Thoracic aorta (tissue), 2 donors: ENCODE results near the gene VAMP1. TPM values are rescaled to one million over a fixed set of nuclear protein-coding genes. Genes with fewer than 3 reads are reported as not detected.
"Not testable (repeated sequence)": the region's sequence is repeated elsewhere in the genome, so short reads cannot be mapped to it uniquely, and the experiment has no call there.

Source experiments
- ATAC-seq: fragments of 150-250 bp; one replicate; pipeline ENCODE4 v1.8.0; 2017; ENCODE audit warnings: low read depth; ENCODE audit not compliant: insufficient number of reproducible peaks, low FRiP score
- DNase-seq: peaks from one replicate; pipeline ENCODE4 v3.0.0-alpha.2; 2020; ENCODE audit warnings: low spot score
- H3K27ac ChIP-seq, 2 donors: fragments of 200-600 bp; sonication (generic); 1 replicate in 1 of 2; 2 replicates in 1 of 2; pipeline ENCODE4 v1.5.1; 2016; ENCODE audit warnings: mild to moderate bottlenecking in 2 of 2, moderate library complexity in 2 of 2
- H3K27me3 ChIP-seq: fragments of 200-600 bp; sonication (generic); replicated peaks from 2 replicates; pipeline ENCODE4 v1.6.0; 2016; ENCODE audit warnings: mild to moderate bottlenecking; ENCODE audit not compliant: insufficient read depth
- H3K36me3 ChIP-seq: fragments of 200-600 bp; sonication (generic); one replicate; pipeline ENCODE4 v1.5.1; 2016
- H3K4me1 ChIP-seq, 2 donors: fragments of 200-600 bp; sonication (generic); 1 replicate in 1 of 2; 2 replicates in 1 of 2; pipeline versions ENCODE4 v1.5.1 to v1.6.0; 2016; ENCODE audit warnings: low read depth in 2 of 2, mild to moderate bottlenecking in 1 of 2; ENCODE audit not compliant: control insufficient read depth in 1 of 2
- H3K4me3 ChIP-seq: fragments of 200-600 bp; sonication (generic); 2 replicates; pipeline ENCODE4 v1.5.1; 2016; ENCODE audit warnings: mild to moderate bottlenecking
- H3K9me3 ChIP-seq: fragments of 200-600 bp; sonication (generic); 2 replicates; pipeline ENCODE4 v1.5.1; 2016
- total RNA-seq, 2 donors: library from RNA; depleted of rRNA; stranded (reverse); fragments of >200 nt; gene quantifications; one replicate each; pipeline versions ENCODE4 v1.1.0 to v1.2.3, GENCODE V29; 2016
- TF ChIP-seq, protein P1 (sequence below): fragments of 200-600 bp; sonication (generic); IDR thresholded peaks from one replicate; pipeline ENCODE4 v1.5.1; 2019; ENCODE audit warnings: antibody characterized with exemption

Gene VAMP1
- total RNA-seq, 2 donors from 2014 or later: 24.4 to 29.9 TPM

DNA sequence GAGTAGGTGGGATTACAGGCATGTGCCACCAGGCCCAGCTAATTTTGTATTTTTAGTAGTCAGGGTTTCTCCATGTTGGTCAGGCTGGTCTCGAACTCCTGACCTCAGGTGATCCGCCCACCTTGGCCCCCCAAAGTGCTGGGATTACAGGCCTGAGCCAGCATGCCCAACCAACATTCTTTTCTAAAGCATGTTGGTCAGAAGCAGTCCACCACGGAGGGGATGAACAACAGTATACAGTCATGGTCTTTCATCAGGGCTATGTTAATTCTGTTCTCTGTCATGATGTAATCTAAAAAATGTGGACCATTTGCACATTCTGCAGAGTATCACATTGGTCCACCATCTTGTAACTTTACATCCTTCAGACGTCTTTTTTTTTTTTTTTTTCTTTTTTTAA, 19.0 kb upstream of the VAMP1 start:
- ATAC-seq: no peak
- DNase-seq: no peak
- Histone ChIP-seq H3K4me1 (peaks cover 6 to 12% of the 10 kb centered on the region in 2 donors), H3K27ac (no peak overlapping the region), H3K27me3 (no peaks in the 10 kb centered on the region), H3K9me3 (no peaks in the 10 kb centered on the region), H3K4me3 (no peak overlapping the region), H3K36me3 (no peaks in the 10 kb centered on the region)
- TF ChIP-seq, protein P1, sequence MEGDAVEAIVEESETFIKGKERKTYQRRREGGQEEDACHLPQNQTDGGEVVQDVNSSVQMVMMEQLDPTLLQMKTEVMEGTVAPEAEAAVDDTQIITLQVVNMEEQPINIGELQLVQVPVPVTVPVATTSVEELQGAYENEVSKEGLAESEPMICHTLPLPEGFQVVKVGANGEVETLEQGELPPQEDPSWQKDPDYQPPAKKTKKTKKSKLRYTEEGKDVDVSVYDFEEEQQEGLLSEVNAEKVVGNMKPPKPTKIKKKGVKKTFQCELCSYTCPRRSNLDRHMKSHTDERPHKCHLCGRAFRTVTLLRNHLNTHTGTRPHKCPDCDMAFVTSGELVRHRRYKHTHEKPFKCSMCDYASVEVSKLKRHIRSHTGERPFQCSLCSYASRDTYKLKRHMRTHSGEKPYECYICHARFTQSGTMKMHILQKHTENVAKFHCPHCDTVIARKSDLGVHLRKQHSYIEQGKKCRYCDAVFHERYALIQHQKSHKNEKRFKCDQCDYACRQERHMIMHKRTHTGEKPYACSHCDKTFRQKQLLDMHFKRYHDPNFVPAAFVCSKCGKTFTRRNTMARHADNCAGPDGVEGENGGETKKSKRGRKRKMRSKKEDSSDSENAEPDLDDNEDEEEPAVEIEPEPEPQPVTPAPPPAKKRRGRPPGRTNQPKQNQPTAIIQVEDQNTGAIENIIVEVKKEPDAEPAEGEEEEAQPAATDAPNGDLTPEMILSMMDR: no peak

- Histone ChIP-seq H3K36me3 (no peaks in the 10 kb centered on the region), H3K4me3 (no peak overlapping the region), H3K27me3 (no peaks in the 10 kb centered on the region), H3K27ac (no peak overlapping the region), H3K9me3 (no peaks in the 10 kb centered on the region), H3K4me1 (peaks cover 5 to 9% of the 10 kb centered on the region in 2 donors)
- ATAC-seq: no peak
- DNase-seq: no peak
- TF ChIP-seq, protein P1: no peak
These were observed 17.8 kb upstream of the VAMP1 start for GRCh38 chr12:6488240-6488639.

DNA sequence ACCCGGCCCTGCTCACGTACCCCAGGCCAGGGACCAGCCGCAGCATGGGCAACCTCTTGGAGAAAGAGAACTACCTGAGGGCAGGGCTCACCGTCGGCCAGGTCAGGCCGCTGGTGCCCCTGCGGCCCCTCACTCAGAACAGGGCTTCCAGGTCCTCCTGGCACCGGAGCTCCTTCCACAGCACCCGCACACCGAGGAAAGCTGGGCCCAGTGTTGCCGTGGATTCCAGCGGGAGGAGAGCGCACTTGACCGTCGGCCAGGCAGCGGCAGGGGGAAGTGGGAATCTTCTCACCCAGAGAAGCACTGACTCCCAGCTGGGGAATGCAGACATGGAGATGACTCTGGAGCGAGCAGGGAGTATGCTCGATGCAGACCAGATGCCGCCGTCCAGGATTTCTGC, 7.9 kb upstream of the VAMP1 start:
- DNase-seq: no peak

GRCh38 chr12:6477601-6478377, 7.3 kb upstream of the VAMP1 start:
- not testable (repeated sequence) for ATAC-seq, H3K36me3 ChIP-seq, H3K4me3 ChIP-seq, H3K9me3 ChIP-seq, DNase-seq, H3K27ac ChIP-seq, H3K4me1 ChIP-seq, H3K27me3 ChIP-seq

More for the DNA sequence above, 7.9 kb upstream of the VAMP1 start:
- TF ChIP-seq, protein P1: no peak
- H3K36me3 ChIP-seq: no peaks in the 10 kb centered on the region
- H3K4me3 ChIP-seq: no peak overlapping the region
- H3K4me1 ChIP-seq: no peaks in the 10 kb centered on the region
- ATAC-seq: no peak
- no peak overlapping the region for H3K27ac ChIP-seq
- no peaks in the 10 kb centered on the region for H3K9me3 ChIP-seq
- H3K27me3 ChIP-seq: no peaks in the 10 kb centered on the region

- no peaks in the 10 kb centered on the region for H3K4me1 ChIP-seq
- no peak for DNase-seq
- no peak overlapping the region for H3K4me3 ChIP-seq
- no peaks in the 10 kb centered on the region for H3K36me3 ChIP-seq
- TF ChIP-seq, protein P1: no peak
- H3K9me3 ChIP-seq: no peaks in the 10 kb centered on the region
- no peak for ATAC-seq
- H3K27me3 ChIP-seq: no peaks in the 10 kb centered on the region
- H3K27ac ChIP-seq: no peak overlapping the region
These were observed 6.0 kb upstream of the VAMP1 start for GRCh38 chr12:6476489-6476888.

GRCh38 chr12:6475233-6475975, 4.9 kb upstream of the VAMP1 start:
- not testable (repeated sequence) for H3K27me3 ChIP-seq, H3K4me1 ChIP-seq, H3K4me3 ChIP-seq, ATAC-seq, H3K9me3 ChIP-seq, H3K36me3 ChIP-seq, DNase-seq, H3K27ac ChIP-seq
